ENCODE results near the gene IGF1R.

The IGF1R gene

DNA sequence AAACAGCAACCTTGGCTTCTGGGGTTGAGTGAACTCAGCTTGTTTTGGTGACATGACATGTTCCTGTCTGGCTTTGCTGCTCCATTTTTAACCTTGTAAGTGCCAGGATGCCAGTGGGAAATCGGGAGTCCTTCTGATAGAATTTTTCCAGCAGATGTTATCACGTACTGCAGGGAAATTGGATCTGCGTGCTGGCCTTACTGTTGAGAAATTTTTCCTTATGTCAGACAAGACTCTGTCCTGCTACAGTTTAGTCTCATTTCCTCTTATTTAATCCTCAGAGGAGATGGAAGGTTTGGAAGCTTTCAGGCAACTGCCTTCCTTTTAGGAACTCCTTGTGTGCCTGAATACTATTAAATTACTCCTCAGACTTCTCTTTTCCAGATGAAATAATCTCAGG, 278.7 kb downstream of the IGF1R start:
- DNase-seq = no peak

DNA sequence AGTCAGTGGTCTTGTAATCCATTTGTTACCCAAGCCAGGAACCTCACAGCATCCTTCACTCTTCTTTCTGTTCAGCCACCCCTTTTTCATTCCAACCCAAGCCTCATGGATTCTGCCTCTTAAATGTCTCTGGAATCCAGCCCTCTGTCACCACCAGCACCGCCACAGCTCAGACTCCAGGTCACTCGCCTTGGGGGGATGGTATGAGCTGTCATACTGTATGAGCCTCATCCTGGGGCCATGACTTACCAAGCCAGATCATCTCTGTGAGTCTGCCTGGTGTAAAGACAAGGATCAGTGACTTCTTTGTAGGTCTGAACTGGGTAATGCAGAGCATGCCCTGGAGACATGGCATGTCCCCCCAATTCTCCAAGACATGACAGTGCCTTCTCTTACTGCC, 279.7 kb downstream of the IGF1R start:
- DNase-seq = no peak

DNA sequence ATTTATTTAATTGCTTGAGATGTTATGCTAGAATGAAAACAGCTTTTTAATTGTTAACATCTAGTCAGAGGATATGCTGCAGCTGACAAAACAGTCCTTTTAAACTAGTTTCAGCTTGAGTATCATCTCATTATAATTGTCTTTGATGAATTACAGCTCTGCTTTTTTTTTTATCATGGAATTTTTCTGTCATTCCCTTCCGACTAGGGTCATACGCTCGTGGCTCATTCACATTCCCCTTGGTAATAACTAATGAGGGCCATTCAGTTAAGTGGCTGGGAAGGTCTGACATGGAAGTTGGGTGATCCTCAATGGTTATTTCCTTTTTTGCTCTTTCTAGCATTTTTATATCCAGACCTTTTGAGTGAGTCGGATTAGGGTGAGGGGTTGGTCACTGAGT, 282.2 kb downstream of the IGF1R start:
- DNase-seq = no peak

DNA sequence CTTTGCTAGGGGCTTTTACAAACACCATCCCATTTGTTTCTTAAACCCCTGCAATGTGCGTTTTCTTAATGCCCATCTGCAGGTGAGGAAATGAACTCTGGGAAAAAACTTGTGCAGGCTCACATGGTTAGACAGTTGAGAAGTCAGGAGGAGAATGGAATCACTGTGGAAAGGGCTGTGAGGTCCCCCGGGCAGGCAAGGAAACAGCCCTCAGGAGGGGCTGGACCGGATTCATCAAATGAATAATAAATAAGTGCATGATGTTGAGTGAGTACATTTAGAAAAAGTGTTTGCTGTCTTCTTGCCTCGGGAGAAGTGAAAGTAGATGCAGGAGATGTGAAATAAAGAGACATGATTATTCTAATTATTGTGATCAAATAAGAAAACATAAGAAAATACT, 282.7 kb downstream of the IGF1R start:
- no peak for DNase-seq

DNA sequence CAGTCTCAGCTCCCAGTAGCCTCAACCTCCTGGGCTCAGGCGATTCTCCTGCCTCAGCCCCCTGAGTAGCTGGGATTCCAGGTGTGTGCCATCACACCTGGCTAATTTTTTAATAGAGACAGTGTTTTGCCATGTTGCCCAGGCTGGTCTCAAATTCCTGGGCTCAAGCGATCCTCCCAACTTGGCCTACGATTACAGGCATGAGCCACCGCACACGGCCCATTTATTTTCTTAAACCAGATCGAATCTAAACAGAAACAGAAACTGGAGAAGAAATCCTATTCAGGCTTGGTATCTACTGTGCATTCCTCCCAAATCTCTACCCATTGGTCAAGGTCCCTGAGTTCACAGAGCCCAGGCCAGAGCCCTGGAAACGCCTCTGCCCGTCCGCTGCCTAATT, 285.1 kb downstream of the IGF1R start:
- DNase-seq = no peak

DNA sequence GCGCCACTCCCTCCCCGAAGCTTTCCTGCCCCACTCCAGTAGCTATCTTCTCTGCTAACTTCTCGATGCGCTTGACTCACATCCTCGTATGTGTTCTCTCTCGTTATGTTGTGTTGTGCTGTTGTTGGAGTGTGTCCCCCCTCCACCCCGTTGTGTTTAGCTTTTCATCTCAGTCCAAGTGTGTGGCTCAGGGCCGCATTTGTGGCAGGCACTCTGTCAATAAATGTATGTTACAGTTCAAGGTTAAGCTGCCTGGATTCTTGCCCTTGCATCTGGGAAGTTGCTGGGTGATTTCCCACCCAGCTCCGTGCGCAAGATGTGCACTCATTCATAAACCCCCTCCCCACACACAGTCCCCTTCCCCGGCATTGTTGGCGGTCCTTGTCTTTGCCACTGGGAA, 287.4 kb downstream of the IGF1R start:
- DNase-seq = no peak

DNA sequence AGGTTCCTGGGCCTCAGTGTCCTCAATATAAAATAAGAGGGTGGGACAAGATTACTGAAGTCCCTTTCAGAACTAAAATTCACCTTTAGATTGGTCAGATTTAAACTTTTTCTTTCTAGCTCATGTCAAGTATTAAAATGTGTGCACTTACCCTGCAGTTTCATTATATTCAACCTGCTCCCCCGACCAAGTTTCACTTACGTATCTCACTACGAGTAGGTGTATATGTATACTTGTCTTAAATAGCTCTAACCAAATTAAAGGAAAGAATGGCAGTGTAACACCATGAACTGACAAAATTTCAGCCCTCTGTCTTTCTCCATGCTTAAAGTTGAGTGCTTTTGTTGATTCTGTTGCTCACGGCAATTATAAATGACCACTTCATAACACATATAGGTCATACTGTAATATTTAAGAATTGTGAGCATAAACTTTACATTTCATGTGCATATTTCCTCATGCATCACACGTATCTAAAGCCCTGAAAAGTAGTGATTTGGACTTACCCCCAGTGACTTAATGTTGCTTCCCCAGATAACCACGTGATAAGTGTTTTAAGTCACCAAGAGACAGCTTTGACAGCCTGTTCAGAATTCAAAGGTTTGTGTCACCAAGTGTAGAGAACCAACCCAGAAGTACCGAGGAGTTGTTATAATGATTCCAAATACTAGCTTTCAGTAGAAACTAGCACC, 289.2 kb downstream of the IGF1R start:
- no peak for DNase-seq

DNA sequence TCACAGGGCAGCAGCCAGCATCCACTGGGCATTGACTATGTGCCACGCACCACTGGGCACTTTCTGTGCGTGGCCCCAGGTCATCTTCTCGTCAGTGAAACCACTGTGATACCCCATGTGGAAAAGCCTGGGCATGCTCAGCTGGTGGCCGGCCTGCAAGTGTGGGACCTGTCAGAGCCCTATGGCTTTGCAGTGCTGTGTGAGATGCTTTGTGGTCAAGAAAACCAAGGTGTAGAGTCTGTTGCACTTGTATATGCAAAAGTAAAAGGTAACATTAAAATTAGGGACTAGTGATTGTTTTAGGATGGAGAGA, 289.7 kb downstream of the IGF1R start:
- no peak for DNase-seq

DNA sequence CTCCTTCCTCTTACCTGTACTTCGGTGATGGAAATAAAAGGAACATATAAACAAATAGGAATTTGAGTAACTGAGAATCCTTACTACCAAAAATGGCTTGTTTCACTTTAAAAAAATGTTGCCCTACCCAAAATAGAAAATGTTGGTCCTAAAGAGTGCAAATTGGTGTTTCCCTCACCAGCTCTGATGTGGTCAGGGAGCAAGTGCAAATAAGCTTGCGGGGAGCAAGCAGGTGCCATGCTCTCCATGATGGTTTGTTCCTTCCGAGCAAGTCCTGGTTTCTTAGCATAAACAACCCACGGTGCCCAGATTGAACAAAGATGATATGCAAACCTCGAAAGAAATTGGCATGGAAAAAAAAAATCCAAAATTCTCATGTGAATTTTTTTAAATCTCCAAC, 290.5 kb downstream of the IGF1R start:
- no peak for DNase-seq

DNA sequence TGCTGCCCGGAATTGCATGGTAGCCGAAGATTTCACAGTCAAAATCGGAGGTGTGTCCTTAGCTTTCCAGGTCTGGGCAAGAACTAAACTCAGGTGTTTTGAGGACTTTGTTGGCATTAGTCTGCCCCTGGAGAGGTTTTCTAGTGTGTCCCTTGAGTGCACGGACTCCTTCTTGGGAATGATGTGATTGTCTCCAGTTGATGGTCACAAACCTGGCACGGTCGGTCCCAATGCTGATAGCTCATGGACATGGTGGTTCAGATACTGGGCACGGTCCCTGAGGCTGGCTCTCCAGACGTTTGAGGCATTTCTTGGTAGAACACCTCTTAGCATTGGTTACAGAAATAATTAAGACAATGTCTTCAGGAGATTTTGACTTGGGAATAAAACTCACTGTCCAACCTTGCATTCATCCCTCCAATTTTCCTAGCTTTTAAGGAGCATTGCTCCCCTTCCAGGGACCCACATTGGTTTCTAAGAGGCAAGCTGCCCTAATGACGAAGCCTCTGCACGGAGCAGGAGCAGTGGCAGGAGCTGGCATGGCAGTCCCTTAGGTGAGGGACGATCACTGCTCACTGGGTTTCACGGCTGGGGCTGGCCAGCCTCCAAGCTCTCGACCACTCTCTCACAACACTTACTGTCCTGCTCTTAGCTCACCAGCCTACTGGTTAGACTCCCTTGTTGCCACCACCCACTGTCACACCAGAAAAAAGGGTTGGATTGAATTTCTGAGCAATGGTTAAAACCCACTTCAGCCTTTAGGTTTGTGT, 291.2 kb downstream of the IGF1R start:
- DNase-seq = no peak

DNA sequence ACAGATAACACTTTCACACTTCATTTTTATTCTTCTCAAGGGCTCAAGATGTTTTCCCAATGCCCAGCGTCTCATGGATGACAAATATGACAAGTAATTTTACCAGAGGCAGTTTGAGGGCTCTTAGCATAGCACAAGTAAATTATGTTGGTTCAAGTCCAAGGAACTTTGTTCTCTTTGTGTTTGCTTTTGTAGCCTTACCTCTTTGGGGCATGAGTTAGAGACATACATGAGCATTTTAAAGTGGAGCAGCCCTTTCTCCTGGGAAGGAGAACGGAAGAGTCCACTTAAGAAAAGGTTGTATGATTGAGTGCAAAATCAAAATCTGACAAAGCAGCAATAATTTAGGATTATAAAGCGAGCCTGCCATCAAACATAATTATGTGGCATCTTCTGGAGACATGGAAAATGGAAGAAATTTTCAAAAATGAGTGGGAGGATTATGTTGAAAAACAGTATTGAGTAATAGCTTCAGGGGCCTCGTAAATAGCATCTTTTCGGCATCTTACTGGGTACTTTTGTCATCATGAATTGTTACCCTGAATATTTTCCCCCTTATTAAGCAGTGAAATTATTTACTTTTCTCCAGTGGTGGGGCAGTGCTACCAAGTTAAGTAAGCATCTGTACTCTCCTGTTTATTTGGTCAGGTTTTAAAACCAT, 293.4 kb downstream of the IGF1R start:
- no peak for DNase-seq

DNA sequence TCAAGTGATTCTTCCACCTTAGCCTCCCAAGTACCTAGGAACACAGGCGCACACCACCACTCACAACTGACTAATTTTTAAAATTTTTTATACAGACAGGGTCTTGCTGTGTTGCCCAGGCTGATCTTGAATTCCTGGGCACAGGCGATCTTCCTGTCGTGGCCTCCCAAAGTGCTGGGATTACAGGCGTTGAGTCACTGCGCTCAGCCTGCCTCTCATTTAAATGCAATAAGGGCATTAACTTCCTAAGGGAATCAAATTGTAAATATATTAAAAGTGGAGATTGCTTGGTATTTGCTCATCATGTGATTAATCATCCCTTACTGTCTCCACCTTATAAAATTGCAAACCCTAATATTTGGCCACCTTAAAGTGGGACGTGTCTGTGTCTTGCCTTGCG, 294.1 kb downstream of the IGF1R start:
- no peak for DNase-seq

DNA sequence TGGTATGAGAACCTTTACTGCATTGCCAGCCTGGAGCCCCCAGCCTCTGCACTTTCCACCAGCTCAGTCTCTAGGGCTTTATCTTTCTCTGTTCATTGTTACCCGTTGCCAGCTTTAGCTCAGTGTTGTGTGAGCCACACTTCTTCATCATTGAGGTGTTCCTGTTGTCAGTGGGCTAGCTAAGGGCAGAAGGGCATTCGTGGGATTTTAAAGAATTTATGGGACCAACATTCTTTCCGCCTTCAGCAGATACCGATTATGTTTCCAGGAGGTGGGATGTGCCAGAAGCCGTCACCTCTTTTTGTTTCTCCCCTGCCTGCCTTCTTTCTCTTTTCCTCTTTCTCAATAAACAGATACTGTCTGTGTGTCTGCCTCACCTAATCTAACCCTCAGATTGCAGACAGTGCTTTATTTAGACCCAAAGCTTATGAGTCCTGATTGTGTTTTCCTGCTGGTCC, 294.7 kb downstream of the IGF1R start:
- DNase-seq = no peak

DNA sequence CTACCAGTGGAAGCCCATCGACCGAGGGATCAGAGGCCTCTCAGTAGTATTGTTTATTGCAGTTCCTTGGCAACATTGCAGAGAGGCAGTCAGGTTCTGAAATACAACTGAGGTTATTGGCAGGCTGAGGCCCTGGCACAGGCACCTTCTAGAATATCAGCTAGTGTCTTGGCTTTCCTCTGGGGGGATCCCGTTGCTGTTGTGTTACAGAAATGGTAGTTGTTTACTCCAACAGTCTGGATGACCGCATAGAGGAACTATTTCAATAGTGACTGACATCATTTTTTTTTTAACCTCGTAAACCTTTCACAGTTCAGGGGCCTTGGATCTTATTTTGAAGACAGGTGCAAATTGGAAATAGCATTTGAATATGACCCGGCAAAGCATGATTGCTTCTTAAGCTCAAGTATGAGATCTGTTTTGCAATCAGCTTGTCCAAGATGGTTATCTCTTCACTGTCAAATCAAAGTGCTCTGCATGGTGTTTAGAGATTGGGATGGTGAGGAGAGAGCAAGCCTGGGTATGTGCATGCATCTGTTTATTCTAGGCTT, 295.3 kb downstream of the IGF1R start:
- DNase-seq = no peak

DNA sequence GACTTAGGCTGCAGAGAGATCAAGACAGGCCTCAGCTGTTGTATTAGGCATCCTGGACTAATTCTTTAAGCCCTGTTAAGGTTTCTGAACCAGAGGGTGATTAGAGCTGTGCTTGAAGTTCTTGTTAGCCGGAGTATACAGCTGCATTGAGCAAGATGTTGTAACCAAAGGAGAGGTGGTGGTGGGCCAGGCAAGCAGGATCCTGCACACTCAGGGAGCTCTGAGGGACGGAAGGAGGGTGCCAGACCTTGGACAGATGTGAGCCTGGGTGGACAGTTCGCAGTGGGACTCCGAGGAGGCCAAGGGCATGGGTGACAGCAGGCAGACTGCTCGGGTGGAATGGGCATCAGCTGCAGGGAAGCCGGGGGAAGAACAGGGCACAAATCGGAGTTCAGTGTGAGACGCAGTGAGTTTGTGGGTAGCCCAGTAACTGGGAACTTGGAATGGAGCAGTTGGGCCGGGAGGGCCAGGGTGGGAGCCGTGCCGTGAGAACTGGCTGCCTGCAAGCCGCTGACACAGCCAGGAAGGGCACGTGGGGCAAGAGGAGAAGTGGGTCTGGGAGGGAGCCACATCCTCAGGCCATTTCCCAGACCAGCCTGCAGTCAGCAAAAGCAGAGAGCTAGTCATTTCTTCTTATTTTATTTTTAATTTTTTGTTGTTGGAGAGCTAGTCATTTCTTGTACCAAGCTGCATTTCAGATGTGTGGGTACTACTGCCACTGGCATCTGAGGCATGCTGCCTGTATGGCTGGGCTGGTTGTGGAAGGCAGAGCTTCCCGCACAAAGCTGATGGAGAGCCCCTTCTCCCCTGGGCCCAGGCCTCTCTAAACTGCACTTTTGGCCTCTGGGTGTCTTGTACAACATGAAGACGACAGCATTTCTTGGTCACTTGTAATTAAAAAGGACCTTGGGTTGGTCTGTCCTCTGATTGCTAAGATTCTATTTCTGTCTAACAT, 298.2 kb downstream of the IGF1R start:
- DNase-seq = no peak

DNA sequence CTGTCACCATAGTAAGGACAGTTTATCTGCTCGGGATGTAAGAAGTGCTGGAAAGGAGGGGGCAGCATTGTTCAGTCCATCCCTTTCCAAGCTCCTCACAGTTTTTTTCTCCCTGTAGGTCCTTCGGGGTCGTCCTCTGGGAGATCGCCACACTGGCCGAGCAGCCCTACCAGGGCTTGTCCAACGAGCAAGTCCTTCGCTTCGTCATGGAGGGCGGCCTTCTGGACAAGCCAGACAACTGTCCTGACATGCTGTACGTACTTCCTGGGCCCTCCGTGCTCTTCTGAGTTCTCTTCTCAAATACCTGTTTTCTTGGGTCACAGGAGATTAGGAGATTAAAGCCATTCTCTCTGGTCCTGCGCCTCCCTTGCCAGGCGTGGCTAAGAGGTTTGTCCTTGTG, 300.1 kb downstream of the IGF1R start:
- DNase-seq = no peak

DNA sequence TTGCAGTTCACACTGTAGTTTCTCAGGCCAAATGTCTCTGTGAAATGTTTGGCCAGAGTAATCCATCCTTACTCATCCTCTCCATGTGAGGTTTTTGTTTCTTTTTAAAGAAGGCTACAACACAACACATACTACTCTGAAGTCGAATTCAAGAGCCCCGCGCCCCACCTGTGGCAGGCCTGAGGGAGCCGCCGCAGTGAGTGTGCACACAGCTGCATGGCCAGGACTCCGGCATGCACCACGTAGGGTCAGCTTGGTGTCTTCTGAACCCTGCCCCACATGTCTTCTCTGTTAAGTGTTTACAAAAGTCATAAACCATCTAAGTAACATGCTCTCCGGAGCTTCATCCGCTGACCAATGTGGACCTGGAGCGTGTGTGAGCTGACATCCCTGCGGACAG, 300.6 kb downstream of the IGF1R start:
- DNase-seq = no peak

DNA sequence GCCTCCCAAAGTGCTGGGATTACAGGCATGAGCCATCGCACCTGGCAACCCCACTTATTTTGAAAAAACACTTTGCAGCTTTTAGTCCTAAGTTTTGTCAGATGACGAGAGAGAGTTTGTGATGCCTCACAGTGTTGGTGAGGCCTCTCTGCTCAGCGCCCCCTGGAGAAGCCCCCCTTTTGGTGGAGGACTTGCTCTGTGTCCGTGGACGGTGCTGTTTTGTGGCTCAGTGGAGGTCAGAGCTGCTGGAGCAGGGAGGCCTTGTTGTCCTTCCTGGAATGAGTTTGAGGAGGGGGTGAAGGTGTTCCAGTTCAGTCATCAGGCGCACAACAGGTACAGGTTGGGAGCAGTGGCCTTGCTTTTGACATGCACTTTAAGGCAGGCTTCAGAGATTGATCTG, 301.3 kb downstream of the IGF1R start:
- DNase-seq = no peak

DNA sequence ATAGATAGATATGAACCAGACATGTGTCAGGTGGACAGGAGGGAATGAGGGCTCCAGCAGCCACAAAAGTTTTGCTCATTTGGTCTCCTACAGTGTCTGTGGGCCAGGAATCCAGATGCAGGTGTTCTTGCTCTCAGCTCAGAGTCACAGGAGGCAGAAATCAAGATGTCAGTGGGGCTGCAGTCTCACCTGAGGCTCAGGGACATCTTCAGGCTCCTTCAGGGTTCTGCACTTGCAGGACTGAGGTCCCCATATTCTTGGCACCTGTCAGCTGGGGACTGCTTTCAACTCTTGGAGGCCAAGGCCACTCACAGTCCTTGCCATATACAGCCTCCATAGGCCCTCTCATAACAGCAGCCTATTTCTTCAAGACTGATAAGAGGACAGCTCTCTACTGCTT, 301.9 kb downstream of the IGF1R start:
- DNase-seq = no peak

DNA sequence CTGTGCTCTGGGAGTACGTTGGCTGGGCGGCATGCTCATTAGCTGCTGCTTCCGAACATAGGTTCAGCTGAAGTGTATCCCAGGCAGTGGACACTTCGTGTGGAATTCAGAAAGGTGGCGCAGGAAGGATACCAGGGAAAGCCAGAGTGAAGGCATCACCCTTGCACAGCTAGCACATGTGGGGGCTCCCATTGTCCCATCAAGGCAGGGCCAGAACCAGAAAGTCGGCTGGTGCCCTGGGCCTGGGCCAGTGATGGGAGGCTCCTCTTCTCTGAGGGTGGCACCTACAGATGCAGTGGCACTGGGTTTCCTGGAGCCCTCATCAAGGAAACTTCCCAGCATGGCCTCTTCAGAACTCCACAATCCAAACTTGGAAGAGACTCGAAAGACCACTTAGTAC, 302.7 kb downstream of the IGF1R start:
- no peak for DNase-seq

DNA sequence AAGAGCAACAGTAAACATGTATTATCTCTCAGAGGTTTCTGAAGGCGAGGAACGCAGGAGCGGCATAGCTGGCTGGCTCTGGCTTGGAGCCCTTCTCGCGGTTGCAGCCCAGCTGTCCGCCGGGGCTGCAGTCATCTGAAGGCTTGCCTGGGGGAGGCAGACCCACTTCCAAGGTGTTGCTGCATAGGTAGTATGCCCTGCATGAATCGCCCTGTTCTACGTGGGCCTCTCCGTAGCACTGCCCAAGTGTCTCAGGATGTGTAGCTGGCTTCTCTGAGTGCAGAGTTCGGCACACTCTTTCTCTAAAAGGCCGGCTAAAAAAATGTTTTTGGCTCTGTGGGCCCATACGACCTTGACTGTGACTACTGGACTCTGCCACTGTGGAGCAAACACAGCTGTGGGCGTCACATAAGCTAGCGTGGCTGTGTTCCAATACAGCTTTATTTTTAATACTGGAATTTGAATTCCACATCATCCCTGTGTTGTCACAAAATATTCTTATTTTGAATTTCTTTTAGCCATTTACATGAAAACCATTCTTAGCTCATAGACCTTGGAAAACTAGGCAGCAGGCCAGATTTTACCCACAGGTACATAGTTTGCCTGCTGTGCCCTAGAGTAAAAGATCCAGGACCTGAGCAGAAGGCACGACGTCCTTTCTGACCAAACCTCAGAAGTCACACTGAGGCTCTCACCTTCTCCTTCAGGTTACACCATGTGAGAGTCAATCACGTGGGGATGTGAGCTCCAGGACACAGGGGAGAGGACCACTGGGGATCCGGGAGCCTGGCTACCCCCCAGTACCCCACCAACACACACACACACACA, 303.4 kb downstream of the IGF1R start:
- DNase-seq = no peak

DNA sequence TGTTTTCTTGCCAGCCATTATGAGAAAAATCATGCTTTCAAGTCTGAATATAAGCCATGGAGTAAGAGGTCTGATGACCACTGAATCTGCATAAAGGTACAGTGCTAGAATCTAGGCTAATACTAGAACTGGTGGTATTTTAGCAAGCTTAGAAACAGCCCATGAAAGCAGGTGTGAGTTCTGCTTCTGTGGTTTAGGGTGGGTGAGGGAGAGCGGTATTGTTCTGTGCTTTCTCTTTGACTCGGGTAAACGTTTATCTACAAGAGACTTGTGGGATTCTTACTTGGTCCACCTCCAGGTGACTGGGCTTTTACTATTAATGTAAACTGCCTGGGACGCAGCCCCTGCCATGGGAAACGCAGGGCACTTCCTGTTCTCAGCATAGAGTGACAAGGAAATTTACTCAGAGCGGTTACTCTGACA, 304.1 kb downstream of the IGF1R start:
- no peak for DNase-seq
